ENCODE results near the gene MMP15. TPM values are rescaled to one million over a fixed set of nuclear protein-coding genes. Genes with fewer than 3 reads are reported as not detected.

MMP15 gene
- total and polyA plus RNA-seq, 2 of the 13 experiments (the other 11 are each of a cell fraction or from before 2014, with no cell fraction given): 35.2 to 44.9 TPM

DNA sequence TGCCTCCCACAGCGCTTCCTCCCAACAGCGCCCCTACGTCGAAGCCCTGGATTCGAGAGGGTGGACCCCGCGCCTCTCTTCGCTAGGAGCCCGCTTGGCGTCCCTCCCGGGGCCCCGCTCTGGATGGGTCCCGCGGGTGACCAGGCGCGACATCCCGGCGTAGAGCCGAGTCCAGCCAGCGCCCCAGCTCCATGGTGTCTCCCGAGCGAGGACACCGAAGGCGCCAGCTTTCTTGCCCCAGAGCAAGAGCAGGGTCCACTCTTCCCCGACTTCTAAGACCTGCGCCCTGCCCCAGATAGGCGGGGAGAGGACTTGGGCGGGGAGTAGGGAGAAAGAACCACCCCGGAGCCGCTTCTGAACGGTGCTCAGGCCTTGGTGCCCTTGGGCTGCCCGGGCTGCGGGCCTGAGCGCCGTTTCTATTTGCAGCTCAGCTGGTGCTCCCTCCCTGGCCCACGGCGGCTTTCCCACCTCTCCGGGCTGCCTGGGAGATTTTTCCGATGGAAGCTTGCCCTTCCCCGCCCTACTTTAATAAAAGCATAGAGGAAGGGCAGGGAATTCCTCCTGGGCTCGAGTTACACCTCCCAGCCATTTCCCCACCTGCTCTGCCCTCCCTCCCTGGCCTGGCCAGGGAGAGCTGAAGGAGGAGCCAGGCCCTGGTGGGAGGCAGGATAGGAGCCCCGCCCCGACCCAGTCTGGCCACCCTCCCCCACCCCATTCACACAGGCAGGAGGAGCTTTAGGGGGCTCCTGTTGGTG, 1.8 kb downstream of the MMP15 start (continued):
- 0 out of 2 replicates have a peak, but pooled peaks have one; percentile 18 for TF ChIP-seq ISL2 (CRISPR knock-in tag; IDR thresholded peaks at IDR 0.05)
- no peak for TF ChIP-seq ZNF17 (CRISPR knock-in tag; IDR thresholded peaks at IDR 0.05)
- no peak for TF ChIP-seq NR3C1 (CRISPR knock-in tag; IDR thresholded peaks at IDR 0.05)
- TF ChIP-seq ZNF253 (CRISPR knock-in tag; IDR thresholded peaks at IDR 0.05; ENCODE audit: borderline replicate concordance): no peak
- TF ChIP-seq, protein P1, sequence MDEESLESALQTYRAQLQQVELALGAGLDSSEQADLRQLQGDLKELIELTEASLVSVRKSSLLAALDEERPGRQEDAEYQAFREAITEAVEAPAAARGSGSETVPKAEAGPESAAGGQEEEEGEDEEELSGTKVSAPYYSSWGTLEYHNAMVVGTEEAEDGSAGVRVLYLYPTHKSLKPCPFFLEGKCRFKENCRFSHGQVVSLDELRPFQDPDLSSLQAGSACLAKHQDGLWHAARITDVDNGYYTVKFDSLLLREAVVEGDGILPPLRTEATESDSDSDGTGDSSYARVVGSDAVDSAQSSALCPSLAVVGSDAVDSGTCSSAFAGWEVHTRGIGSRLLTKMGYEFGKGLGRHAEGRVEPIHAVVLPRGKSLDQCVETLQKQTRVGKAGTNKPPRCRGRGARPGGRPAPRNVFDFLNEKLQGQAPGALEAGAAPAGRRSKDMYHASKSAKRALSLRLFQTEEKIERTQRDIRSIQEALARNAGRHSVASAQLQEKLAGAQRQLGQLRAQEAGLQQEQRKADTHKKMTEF (CRISPR knock-in tag; IDR thresholded peaks at IDR 0.05): peak; percentile 1; the same call in 1 of the 2 replicates
- no peak for TF ChIP-seq ZNF501 (CRISPR knock-in tag; IDR thresholded peaks at IDR 0.05)
- 0 out of 2 replicates have a peak, but pooled peaks have one; percentile 24 for TF ChIP-seq ZNF33B (CRISPR knock-in tag; IDR thresholded peaks at IDR 0.05)
- TF ChIP-seq, protein P2, sequence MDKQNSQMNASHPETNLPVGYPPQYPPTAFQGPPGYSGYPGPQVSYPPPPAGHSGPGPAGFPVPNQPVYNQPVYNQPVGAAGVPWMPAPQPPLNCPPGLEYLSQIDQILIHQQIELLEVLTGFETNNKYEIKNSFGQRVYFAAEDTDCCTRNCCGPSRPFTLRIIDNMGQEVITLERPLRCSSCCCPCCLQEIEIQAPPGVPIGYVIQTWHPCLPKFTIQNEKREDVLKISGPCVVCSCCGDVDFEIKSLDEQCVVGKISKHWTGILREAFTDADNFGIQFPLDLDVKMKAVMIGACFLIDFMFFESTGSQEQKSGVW (CRISPR knock-in tag; IDR thresholded peaks at IDR 0.05; ENCODE audit: borderline replicate concordance): no peak
- no peak for TF ChIP-seq ZNF75D (CRISPR knock-in tag; IDR thresholded peaks at IDR 0.05; ENCODE audit: borderline replicate concordance)
- peak; percentile 58; the same call in 1 of the 2 replicates for TF ChIP-seq SALL2 (CRISPR knock-in tag; IDR thresholded peaks at IDR 0.05)
- no peak for TF ChIP-seq HMGA1 (CRISPR knock-in tag; conservative IDR thresholded peaks at IDR 0.05)
- TF ChIP-seq EED (CRISPR knock-in tag; IDR thresholded peaks at IDR 0.05): no peak
- peak; percentile 45 for TF ChIP-seq AGO2 (optimal IDR thresholded peaks at IDR 0.05; ENCODE audit: low read depth, low read length)
- TF ChIP-seq ZNF367 (CRISPR knock-in tag; IDR thresholded peaks at IDR 0.05; ENCODE audit: borderline replicate concordance): no peak
- TF ChIP-seq ZNF207 (IDR thresholded peaks at IDR 0.05; ENCODE audit: borderline replicate concordance): no peak
- TF ChIP-seq ZNF678 (CRISPR knock-in tag; IDR thresholded peaks at IDR 0.05): no peak
- TF ChIP-seq ASH2L (IDR thresholded peaks at IDR 0.05; ENCODE audit: insufficient read length, low read depth, low read length): peak; percentile 10
- TF ChIP-seq TP53 (CRISPR knock-in tag; conservative IDR thresholded peaks at IDR 0.05): 0 out of 2 replicates have a peak, but pooled peaks have one; percentile 48

All from HepG2 (cell line).